ENCODE measurements around the gene FMNL3. TPM values are rescaled to one million over a fixed set of nuclear protein-coding genes. Genes with fewer than 3 reads are reported as not detected.

FMNL3 gene
- polyA plus RNA-seq, 1 donor from 2014 or later: 9.3 TPM

GRCh38 chr12:49664167-49664566, 43.0 kb downstream of the FMNL3 start:
- no peaks in the 10 kb centered on the region for H3K27me3 ChIP-seq (ENCODE audit: insufficient read depth, low read depth, low read length)
- no peaks in the 10 kb centered on the region for H3F3A ChIP-seq (ENCODE audit: insufficient read depth, low read length, poor library complexity, severe bottlenecking)
- no peak for TF ChIP-seq CTCF (IDR thresholded peaks at IDR 0.05; ENCODE audit: poor library complexity, severe bottlenecking)
- no peak for TF ChIP-seq POLR2AphosphoS5 (IDR thresholded peaks at IDR 0.05)
- TF ChIP-seq TAF1 (IDR thresholded peaks at IDR 0.05; ENCODE audit: low read depth): no peak
- no peak for TF ChIP-seq REST (IDR thresholded peaks at IDR 0.05; ENCODE audit: borderline replicate concordance)
- TF ChIP-seq RAD21 (conservative IDR thresholded peaks at IDR 0.05): no peak
- no peak for TF ChIP-seq SMC3 (conservative IDR thresholded peaks at IDR 0.05; ENCODE audit: poor library complexity)
- no peak for TF ChIP-seq EP300 (conservative IDR thresholded peaks at IDR 0.05; ENCODE audit: poor library complexity, severe bottlenecking)
- TF ChIP-seq MXI1 (conservative IDR thresholded peaks at IDR 0.05; ENCODE audit: poor library complexity, severe bottlenecking): no peak
- no peak for TF ChIP-seq EZH2 (IDR thresholded peaks at IDR 0.05; ENCODE audit: borderline replicate concordance, insufficient read depth, low read length, poor library complexity, severe bottlenecking)
- H3K9ac ChIP-seq (ENCODE audit: low read length): no peak overlapping the region
- H3K9me2 ChIP-seq (ENCODE audit: insufficient read depth, low read length): no peaks in the 10 kb centered on the region
- no peaks in the 10 kb centered on the region for H4K20me1 ChIP-seq (ENCODE audit: insufficient read depth)
- H3K27ac ChIP-seq (ENCODE audit: low read length): no peak overlapping the region
- H2AFZ ChIP-seq (ENCODE audit: low read depth, low read length): no peak overlapping the region
- H3K79me2 ChIP-seq (replicated peaks; ENCODE audit: insufficient read depth, low read length): no peaks in the 10 kb centered on the region
- no peak overlapping the region for H3K4me3 ChIP-seq (ENCODE audit: low read length)
- no peaks in the 10 kb centered on the region for H3K9me3 ChIP-seq (ENCODE audit: low read length)
- H3K36me3 ChIP-seq (ENCODE audit: insufficient read depth, low read length): no peaks in the 10 kb centered on the region
- H3K4me2 ChIP-seq (ENCODE audit: low read length): no peak overlapping the region

DNA sequence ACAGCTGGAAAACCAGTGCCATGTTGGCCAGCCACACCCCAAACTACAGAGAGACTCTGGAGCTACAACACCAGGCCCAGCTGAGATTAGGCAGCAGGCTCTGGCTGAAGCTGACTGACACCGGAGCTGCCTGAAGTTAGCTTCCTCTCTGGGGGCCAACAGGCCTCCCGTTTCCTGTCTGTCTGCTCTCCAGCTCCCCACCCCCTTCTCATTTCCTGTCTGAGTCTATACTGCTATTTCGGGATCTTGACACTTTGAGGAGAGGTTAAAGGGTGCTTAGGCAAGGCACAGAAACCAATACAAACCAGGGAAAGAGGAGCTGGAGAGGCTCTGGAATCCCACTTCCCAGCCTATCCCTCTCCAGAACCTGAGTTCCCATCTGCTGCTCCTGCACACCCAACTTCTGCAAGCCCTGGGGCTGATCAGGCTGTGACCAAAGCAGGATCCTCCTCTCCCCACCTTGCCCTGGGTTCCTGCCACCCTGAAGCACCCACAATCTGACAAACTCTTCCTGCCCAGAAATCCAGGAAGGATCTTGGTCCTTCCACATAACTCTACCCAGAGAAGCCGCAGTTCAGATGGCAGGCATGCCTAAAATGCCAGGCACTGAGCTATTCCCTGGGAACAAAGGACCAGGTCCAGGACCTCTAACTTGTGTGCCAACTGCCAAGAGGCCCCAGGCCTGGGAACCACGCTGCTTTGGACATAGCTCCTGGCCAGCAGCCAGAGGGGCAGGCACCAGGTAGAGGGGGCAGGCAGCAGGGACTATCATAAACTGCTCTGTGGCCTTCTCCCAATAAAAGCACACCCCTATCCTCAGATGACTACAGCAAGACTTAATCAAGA, 44.0 kb downstream of the FMNL3 start:
- Histone ChIP-seq H2AFZ (ENCODE audit: low read depth, low read length) (no peak overlapping the region), H3K27ac (ENCODE audit: low read length) (no peak overlapping the region), H4K20me1 (ENCODE audit: insufficient read depth) (no peaks in the 10 kb centered on the region), H3K4me2 (ENCODE audit: low read length) (no peak overlapping the region), H3K36me3 (ENCODE audit: insufficient read depth, low read length) (no peaks in the 10 kb centered on the region), H3K27me3 (ENCODE audit: insufficient read depth, low read depth, low read length) (no peaks in the 10 kb centered on the region), H3K9me2 (ENCODE audit: insufficient read depth, low read length) (no peaks in the 10 kb centered on the region), H3K9me3 (ENCODE audit: low read length) (no peaks in the 10 kb centered on the region), H3K4me3 (ENCODE audit: low read length) (no peak overlapping the region), H3K9ac (ENCODE audit: low read length) (no peak overlapping the region), H3F3A (ENCODE audit: insufficient read depth, low read length, poor library complexity, severe bottlenecking) (no peaks in the 10 kb centered on the region), H3K79me2 (replicated peaks; ENCODE audit: insufficient read depth, low read length) (no peaks in the 10 kb centered on the region)
- no peak for TF ChIP-seq SMC3 (conservative IDR thresholded peaks at IDR 0.05; ENCODE audit: poor library complexity)
- TF ChIP-seq EZH2 (IDR thresholded peaks at IDR 0.05; ENCODE audit: borderline replicate concordance, insufficient read depth, low read length, poor library complexity, severe bottlenecking): no peak
- TF ChIP-seq MXI1 (conservative IDR thresholded peaks at IDR 0.05; ENCODE audit: poor library complexity, severe bottlenecking): no peak
- TF ChIP-seq POLR2AphosphoS5 (IDR thresholded peaks at IDR 0.05): no peak
- TF ChIP-seq REST (IDR thresholded peaks at IDR 0.05; ENCODE audit: borderline replicate concordance): no peak
- TF ChIP-seq TAF1 (IDR thresholded peaks at IDR 0.05; ENCODE audit: low read depth): no peak
- no peak for TF ChIP-seq EP300 (conservative IDR thresholded peaks at IDR 0.05; ENCODE audit: poor library complexity, severe bottlenecking)
- TF ChIP-seq RAD21 (conservative IDR thresholded peaks at IDR 0.05): no peak
- no peak for TF ChIP-seq CTCF (IDR thresholded peaks at IDR 0.05; ENCODE audit: poor library complexity, severe bottlenecking)
